HG03066 (cell line): Measurements from ENCODE around the gene MBIP.
"Not testable (repeated sequence)": the region's sequence is repeated elsewhere in the genome, so short reads cannot be mapped to it uniquely, and the experiment has no call there.

Experiments
- ATAC-seq: cut with Tn5 transposase; IDR thresholded peaks from one replicate; pipeline ENCODE4 v1.9.1; 2021; ENCODE audit warnings: low read depth; ENCODE audit not compliant: unreplicated experiment

Gene MBIP, protein sequence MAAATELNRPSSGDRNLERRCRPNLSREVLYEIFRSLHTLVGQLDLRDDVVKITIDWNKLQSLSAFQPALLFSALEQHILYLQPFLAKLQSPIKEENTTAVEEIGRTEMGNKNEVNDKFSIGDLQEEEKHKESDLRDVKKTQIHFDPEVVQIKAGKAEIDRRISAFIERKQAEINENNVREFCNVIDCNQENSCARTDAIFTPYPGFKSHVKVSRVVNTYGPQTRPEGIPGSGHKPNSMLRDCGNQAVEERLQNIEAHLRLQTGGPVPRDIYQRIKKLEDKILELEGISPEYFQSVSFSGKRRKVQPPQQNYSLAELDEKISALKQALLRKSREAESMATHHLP

GRCh38 chr14:36320200-36320896 lies at the start of gene MBIP:
MBIP (minus strand) TSS chr14:36320637; CDS start chr14:36320588, 49 bp downstream.
- ATAC-seq: peak; percentile 97

DNA sequence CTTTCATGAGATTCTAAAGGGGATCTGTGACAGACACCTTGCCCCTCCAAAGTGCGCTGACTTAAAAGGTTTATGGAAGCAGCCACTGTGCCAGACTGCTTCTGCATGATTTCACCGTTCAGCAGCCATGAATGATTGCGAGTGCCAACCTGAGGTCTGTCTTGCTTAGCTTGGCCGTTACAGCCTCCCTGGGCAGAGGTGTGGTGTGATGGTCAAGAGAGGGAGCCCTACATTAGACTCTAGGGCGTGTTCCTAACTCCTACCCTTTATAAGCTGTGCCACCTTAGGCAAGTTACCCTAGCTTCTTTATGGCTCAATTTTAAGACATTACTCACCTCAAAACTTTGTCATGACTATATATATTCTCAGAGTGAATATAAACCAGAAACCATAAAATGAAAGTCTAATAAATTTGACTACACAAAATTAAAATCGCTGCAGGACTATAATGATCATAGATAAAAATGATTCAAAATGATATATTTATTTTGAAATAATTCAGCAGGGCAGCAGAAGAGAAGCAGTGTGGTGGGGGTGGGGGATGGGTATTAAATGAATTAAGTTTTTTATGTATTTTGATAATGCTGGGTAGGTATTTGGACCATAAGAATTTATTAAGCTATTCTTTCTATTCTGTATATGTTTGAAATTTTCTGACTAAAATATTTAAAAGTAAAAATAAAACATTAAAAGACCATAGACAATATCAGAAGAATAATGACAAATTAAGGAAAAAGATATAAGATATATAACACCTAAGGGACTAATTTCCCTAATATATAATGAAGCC lies 47.7 kb upstream of the MBIP start:
- no peak for ATAC-seq

- ATAC-seq: no peak
Observed at GRCh38 chr14:36365766-36366165, 45.3 kb upstream of the MBIP start.

DNA sequence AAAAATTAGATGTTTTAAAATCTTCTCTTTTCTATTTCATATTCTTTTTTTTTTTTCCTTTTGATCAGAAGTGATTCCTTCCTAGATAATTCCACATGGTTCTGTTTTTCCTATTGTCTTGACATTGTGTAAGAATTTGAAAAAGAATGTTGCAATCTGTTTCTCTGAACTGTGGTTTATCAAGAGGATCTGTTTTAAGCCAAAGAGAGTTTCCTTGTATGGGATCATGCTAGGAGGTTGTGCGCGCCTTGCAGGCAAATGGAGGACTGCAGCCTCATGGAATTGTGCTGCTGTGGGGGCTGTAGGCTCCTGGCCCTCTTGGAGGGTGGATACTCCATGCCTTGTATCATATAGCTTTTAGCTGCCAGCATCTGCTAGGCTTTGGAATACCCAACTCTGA lies 43.3 kb upstream of the MBIP start:
- no peak for ATAC-seq

DNA sequence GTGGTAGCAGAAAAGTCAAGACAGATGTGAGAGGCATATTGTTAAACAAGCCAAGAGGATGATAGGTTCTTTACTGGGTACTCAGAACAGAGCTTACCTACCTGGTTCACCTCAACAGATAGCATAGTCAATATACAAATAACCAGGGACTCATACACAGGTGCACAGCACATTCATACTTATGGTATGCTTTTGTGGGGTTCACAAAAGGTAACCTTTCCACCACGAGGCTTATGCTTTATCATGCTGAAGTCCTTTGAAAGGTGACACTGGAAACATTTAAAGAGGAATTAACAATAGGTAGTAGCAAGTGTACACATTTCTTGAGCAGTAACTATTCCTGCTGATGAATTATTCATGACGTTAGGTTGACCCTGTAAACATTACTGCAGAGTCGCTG lies 42.2 kb upstream of the MBIP start:
- ATAC-seq: no peak

GRCh38 chr14:36361210-36361853 lies 40.9 kb upstream of the MBIP start:
- ATAC-seq: no peak

- no peak for ATAC-seq
Observed at GRCh38 chr14:36356862-36357261, 36.4 kb upstream of the MBIP start.

- no peak for ATAC-seq
Observed at GRCh38 chr14:36346052-36346451, 25.6 kb upstream of the MBIP start.

GRCh38 chr14:36344211-36344610 lies 23.8 kb upstream of the MBIP start:
- no peak for ATAC-seq

DNA sequence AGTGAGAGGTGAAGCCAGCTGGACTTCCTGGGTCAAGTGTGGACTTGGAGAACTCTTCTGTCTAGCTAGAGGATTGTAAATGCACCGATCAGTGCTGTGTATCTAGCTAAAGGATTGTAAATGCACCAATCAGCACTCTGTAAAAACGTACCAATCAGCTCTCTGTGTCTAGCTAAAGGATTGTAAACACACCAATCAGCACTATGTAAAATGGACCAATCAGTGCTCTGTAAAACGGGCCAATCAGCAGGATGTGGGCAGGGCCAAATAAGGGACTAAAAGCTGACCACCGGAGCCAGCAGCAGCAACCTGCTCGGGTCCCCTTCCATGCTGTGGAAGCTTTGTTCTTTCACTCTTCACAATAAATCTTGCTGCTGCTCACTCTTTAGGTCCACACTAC lies 21.4 kb upstream of the MBIP start:
- not testable (repeated sequence) for ATAC-seq

DNA sequence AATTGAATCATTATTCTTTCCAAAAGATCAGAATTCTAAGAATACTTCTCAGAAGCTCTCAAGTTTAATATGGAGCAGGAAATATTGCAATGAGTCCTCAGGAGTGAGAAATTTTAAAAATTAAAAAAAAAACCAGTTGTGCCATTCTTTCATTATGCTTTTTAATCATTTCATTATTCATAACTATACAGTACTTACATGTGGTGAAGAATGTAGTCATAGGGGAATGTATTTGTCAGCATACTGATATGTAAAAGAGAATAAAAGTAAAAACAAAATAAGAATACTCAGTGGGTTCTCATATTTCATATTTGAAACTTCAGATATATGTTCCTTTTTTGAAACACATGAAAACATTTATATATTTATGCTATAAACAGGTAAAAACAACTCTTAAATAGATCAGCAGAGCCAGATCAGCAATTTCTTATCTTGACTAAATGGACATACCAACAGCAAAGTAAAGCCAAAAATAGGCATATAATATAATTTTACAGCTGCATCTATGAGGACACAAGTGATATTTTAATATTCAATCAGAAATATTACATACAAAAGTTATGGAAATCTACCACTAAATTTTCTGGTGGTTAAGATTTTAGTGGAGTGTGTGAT lies 19.9 kb upstream of the MBIP start:
- no peak for ATAC-seq

- ATAC-seq: no peak
Observed at GRCh38 chr14:36339816-36340215, 19.4 kb upstream of the MBIP start.

GRCh38 chr14:36333119-36333518 lies 12.7 kb upstream of the MBIP start:
- no peak for ATAC-seq

DNA sequence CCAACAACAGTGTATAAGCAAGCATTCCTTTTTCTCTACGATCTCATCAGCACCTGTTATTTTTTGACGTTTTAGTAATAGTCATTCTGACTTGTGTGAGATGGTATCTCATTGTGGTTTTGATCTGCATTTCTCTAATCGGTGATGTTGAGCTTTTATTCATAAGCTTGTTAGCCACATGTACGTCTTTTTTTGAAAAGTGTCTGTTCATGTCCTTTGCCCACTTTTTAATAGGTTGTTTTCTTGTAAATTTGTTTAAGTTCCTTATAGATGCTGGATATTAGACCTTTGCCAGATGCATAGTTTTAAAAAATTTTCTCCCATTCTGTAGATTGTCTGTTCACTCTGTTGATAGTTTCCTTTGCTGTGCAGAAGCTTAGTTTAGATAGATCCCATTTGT lies 7.1 kb upstream of the MBIP start:
- not testable (repeated sequence) for ATAC-seq

DNA sequence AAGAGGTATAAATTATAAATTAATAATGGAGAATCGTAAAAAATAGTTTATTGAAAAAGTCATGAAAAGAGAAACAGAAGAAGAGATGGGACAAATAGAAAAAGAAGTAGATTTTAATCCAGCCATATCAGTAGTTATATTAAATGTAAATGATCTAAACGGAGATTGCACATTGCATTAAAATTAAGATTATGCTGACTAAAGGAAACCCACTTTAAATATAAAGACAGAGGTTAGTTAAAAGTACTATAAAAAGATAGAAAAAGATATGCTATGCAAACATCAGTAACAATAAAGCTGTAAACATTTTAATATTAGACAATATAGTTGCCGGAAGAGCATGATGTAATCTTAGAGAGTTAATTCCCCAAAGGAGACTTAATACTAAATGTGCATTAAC lies 5.4 kb upstream of the MBIP start:
- ATAC-seq: no peak

GRCh38 chr14:36324897-36325296 lies 4.5 kb upstream of the MBIP start:
- ATAC-seq: no peak

DNA sequence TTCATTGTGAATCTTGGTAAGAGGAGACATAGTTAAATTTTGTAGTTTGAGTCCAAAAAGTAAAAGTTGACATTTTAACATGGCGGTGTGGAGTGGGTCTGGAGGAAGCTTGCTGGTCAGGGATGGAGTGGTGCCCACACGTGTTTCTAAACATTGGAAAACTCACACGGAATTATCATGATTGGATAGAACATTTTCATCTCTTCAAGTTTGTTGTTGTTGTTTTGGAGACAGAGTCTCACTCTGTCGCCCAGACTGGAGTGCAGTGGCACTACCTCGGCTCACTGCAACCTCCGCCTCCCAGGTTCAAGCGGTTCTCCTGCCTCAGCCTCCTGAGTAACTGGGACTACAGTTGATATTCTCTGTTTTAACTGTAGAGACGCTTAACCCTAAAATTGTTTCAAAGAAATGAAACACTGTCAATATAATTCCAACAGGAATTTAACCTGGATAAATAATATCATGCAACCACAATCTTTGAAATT lies 502 bp upstream of the MBIP start:
- peak; percentile 14 for ATAC-seq

GRCh38 chr14:36319899-36320199 lies 588 bp downstream of the MBIP start:
- no peak for ATAC-seq

DNA sequence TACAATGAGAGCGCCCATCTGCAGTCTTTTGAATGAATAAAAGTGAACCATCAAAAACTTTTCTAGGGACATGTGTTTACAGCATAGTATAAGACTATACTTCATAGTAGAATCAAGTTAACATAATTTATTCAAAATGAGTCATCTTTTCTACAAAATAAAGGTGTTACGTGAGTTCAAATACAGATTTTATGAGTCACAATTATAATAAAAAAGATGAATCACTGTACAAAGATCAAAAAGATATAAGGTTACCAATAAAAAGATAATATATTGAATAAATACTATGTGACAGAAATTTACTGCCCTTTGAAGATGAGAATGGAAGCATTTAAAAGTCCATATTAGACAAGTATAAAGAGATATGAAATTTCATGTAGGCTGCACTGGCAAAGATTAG lies 2.8 kb downstream of the MBIP start:
- ATAC-seq: no peak

DNA sequence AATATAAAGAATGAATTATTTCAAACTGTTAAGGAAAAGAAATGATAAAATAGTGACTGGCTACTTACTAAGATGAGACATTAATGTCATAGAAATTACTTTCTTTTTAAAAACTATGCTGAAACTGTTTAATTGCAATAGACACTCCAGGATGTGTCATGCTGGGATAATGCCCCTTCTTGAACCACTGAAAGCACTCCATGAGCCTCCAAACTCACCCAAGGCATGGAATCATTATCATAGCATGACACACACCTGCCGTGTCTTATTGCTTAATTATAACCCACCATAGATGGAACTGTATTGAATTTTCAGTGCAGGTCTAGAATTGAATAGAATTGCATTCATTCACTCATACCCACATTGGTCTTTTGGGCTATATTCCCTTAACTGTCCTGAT lies 4.3 kb downstream of the MBIP start:
- ATAC-seq: no peak
